ENCODE measurements around the gene PITPNB. TPM values are rescaled to one million over a fixed set of nuclear protein-coding genes. Genes with fewer than 3 reads are reported as not detected.

PITPNB gene
- total and polyA plus RNA-seq, 2 experiments from 2014 or later, result 50.9 to 56.0 TPM

DNA sequence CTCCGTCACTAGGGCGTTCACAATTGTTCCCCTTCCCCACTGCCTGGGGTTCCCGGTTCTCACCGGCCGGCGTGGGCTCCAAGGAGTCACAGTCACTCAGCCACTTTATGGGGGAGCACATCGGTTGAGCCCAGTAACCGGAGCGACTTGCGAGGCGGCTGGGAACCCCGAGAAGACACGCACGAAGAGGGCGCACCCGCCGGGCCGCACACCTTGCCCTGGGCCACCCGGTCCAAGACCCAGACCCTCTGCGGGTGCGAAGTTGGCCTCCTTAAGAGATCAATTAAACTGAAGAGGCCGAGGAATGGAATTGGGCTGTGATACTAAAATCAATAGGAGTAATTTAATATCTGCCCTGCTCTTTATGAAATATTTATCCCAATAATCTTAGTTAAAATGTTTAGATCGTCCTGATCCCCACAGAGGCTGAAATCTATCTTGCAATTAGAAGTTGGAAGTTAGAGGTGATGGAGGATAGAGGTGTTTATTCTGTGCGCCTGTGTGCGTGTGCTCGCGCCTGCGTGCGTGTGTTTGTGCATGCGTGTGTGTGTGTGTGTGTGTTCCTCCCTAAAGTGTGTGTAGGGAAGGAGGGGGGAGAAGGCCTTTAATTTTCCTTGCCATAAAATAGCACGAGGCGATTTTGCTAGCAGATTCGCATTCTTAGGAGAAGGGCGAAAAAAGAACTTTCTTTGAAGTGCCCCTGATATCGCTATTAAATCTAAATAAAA, 116.5 kb downstream of the PITPNB start:
- Mint-ChIP-seq H3K4me1 (peaks cover 29% of the 10 kb centered on the region), H3K27me3 (ENCODE audit: insufficient read depth, low read depth, poor library complexity) (peaks cover 69% of the 10 kb centered on the region), H3K27ac (no peak overlapping the region), H3K4me3 (peak overlapping the region; percentile 66), H3K36me3 (ENCODE audit: low read depth) (no peaks in the 10 kb centered on the region; the same call in 2 of the 3 replicates), H3K9me3 (peaks cover 3% of the 10 kb centered on the region; the same call in 1 of the 3 replicates)
- Histone ChIP-seq H3K4me2 (peak overlapping the region; percentile 93), H3K9me2 (ENCODE audit: insufficient read depth) (no peaks in the 10 kb centered on the region), H3F3A (replicated peaks; ENCODE audit: low read depth) (no peaks in the 10 kb centered on the region), H3K4me1 (ENCODE audit: insufficient read depth) (peaks cover 31% of the 10 kb centered on the region), H4K20me1 (replicated peaks; ENCODE audit: insufficient read depth) (no peaks in the 10 kb centered on the region), H3K27me3 (ENCODE audit: insufficient read depth) (peaks cover 72% of the 10 kb centered on the region), H3K27ac (ENCODE audit: low read depth) (no peak overlapping the region), H3K4me3 (peak overlapping the region; percentile 72), H3K79me2 (replicated peaks; ENCODE audit: insufficient read depth) (no peaks in the 10 kb centered on the region), H3K36me3 (ENCODE audit: insufficient read depth) (no peaks in the 10 kb centered on the region), H2AFZ (peak overlapping the region; percentile 87; the same call in 1 of the 2 replicates)
- TF ChIP-seq, protein P1, sequence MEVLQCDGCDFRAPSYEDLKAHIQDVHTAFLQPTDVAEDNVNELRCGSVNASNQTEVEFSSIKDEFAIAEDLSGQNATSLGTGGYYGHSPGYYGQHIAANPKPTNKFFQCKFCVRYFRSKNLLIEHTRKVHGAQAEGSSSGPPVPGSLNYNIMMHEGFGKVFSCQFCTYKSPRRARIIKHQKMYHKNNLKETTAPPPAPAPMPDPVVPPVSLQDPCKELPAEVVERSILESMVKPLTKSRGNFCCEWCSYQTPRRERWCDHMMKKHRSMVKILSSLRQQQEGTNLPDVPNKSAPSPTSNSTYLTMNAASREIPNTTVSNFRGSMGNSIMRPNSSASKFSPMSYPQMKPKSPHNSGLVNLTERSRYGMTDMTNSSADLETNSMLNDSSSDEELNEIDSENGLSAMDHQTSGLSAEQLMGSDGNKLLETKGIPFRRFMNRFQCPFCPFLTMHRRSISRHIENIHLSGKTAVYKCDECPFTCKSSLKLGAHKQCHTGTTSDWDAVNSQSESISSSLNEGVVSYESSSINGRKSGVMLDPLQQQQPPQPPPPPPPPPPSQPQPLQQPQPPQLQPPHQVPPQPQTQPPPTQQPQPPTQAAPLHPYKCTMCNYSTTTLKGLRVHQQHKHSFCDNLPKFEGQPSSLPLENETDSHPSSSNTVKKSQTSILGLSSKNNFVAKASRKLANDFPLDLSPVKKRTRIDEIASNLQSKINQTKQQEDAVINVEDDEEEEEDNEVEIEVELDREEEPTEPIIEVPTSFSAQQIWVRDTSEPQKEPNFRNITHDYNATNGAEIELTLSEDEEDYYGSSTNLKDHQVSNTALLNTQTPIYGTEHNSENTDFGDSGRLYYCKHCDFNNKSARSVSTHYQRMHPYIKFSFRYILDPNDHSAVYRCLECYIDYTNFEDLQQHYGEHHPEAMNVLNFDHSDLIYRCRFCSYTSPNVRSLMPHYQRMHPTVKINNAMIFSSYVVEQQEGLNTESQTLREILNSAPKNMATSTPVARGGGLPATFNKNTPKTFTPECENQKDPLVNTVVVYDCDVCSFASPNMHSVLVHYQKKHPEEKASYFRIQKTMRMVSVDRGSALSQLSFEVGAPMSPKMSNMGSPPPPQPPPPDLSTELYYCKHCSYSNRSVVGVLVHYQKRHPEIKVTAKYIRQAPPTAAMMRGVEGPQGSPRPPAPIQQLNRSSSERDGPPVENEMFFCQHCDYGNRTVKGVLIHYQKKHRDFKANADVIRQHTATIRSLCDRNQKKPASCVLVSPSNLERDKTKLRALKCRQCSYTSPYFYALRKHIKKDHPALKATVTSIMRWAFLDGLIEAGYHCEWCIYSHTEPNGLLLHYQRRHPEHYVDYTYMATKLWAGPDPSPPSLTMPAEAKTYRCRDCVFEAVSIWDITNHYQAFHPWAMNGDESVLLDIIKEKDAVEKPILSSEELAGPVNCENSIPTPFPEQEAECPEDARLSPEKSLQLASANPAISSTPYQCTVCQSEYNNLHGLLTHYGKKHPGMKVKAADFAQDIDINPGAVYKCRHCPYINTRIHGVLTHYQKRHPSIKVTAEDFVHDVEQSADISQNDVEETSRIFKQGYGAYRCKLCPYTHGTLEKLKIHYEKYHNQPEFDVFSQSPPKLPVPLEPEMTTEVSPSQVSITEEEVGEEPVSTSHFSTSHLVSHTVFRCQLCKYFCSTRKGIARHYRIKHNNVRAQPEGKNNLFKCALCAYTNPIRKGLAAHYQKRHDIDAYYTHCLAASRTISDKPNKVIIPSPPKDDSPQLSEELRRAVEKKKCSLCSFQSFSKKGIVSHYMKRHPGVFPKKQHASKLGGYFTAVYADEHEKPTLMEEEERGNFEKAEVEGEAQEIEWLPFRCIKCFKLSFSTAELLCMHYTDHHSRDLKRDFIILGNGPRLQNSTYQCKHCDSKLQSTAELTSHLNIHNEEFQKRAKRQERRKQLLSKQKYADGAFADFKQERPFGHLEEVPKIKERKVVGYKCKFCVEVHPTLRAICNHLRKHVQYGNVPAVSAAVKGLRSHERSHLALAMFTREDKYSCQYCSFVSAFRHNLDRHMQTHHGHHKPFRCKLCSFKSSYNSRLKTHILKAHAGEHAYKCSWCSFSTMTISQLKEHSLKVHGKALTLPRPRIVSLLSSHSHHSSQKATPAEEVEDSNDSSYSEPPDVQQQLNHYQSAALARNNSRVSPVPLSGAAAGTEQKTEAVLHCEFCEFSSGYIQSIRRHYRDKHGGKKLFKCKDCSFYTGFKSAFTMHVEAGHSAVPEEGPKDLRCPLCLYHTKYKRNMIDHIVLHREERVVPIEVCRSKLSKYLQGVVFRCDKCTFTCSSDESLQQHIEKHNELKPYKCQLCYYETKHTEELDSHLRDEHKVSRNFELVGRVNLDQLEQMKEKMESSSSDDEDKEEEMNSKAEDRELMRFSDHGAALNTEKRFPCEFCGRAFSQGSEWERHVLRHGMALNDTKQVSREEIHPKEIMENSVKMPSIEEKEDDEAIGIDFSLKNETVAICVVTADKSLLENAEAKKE (CRISPR knock-in tag; IDR thresholded peaks at IDR 0.05), result no peak
- no peak for TF ChIP-seq JUNB (IDR thresholded peaks at IDR 0.05; ENCODE audit: unreplicated experiment)
- TF ChIP-seq CREB1 (CRISPR knock-in tag; IDR thresholded peaks at IDR 0.05; ENCODE audit: low read depth), result no peak
- peak; percentile 67 for TF ChIP-seq EZH2 (IDR thresholded peaks at IDR 0.05; ENCODE audit: low read depth, unreplicated experiment)
- DNase-seq (ENCODE audit: low spot score) (no peak), ATAC-seq (no peak; the same call in 2 of the 3 replicates)

Small RNAs within 50 kb of the gene (microRNA-seq; reads per million reads assigned to microRNA genes)
- gene MIR3199-1 (not detected), gene MIR3199-2 (not detected)

Small RNAs within 50 kb of the gene (small RNA-seq; reads per million reads assigned to genes)
- gene MIR3199-1 (ENCODE audit: low replicate concordance) (not detected), gene RF02198 (ENCODE audit: low replicate concordance) (not detected)

Other genes starting within 250 kb of the PITPNB start
- gene MN1, start 117.5 kb downstream of the PITPNB start, total RNA-seq (2014; rRNA removed; shearing (Covaris generic)), result 6.8 and 7.2 TPM in 2 replicates
- gene MN1, start 117.5 kb downstream of the PITPNB start, polyA plus RNA-seq (2016; fragmentation: Nextera tagmentation; extraction: Ambion mirVana), result 1.0 and 1.5 TPM in 2 replicates